ENCODE results near the gene GNB1. TPM values are rescaled to one million over a fixed set of nuclear protein-coding genes. Genes with fewer than 3 reads are reported as not detected.

Gene GNB1
- total and polyA plus RNA-seq, 10 of the 15 experiments (the other 5 are each of a cell fraction or from before 2014, with no cell fraction given): 23.0 to 392 (median 93.9) TPM

DNA sequence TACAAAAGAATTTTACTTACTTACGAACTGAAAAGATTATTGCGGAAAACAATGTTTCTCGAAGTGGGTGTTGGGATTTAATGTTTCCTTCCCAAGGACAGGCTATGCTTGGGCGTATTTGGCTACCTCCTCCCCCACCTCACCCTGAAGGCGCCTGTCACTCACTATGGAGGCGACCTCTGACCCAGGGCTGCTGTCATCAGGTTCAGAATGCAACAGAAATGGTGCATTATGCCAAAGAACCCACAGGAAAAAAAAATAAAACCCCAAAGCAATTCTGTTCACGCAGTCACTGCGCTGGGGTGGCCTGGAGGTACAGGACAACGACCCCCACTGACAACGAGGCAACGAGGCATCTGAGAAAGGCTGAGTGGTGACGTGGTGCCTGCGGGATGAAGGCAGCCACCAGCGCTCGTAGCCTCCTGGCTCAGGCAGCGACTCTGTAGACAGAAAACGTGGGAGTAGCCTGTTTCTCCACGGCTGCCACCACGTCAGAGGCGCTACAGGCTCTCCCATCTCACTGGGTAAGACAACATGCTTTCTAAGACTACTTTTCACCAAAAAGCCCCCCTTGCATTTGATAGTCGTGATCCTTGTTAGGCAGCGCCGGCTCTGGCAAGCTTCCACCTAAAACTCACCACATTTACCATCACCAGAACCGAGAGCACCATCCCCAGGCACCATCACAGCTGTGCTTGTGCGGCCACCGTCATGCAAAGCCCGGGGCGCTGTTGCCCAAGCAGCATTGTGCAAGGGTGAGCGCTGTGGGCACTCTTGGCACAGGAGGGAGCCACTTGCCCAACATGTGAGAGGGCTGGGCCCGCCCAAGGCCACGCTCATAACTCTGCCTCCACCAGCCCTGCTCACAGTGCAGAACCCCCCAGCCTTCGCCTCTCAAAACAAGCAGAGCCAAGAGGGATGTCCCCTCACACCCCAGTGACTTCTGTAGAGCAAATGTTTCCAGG, 126.9 kb downstream of the GNB1 start (continued):
- TF ChIP-seq KAT2A (conservative IDR thresholded peaks at IDR 0.05; ENCODE audit: control insufficient read depth, low read depth, low read length) (no peak), MYB (IDR thresholded peaks at IDR 0.05; ENCODE audit: borderline replicate concordance, low read depth, low read length) (no peak), TCF3 (IDR thresholded peaks at IDR 0.05; ENCODE audit: borderline replicate concordance, insufficient read depth, low read depth, low read length) (peak; percentile 35; the same call in 1 of the 2 replicates), SKIL (IDR thresholded peaks at IDR 0.05; ENCODE audit: low read depth, poor library complexity, severe bottlenecking) (no peak), ZNF622 (IDR thresholded peaks at IDR 0.05) (no peak), TBL1XR1 (IDR thresholded peaks at IDR 0.05; ENCODE audit: low read depth, low read length) (no peak), PML (IDR thresholded peaks at IDR 0.05; ENCODE audit: low read length) (no peak), SMAD1 (IDR thresholded peaks at IDR 0.05; ENCODE audit: low read depth, partially characterized antibody) (no peak)
- TF ChIP-seq, protein P1, sequence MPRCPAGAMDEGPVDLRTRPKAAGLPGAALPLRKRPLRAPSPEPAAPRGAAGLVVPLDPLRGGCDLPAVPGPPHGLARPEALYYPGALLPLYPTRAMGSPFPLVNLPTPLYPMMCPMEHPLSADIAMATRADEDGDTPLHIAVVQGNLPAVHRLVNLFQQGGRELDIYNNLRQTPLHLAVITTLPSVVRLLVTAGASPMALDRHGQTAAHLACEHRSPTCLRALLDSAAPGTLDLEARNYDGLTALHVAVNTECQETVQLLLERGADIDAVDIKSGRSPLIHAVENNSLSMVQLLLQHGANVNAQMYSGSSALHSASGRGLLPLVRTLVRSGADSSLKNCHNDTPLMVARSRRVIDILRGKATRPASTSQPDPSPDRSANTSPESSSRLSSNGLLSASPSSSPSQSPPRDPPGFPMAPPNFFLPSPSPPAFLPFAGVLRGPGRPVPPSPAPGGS (IDR thresholded peaks at IDR 0.05; ENCODE audit: borderline replicate concordance, insufficient read depth, low read depth, low read length, poor library complexity, severe bottlenecking): peak; percentile 64

Measured in GM12878 (cell line).